ENCODE results near the gene KANSL3. TPM values are rescaled to one million over a fixed set of nuclear protein-coding genes. Genes with fewer than 3 reads are reported as not detected.

The KANSL3 gene
- total RNA-seq, 1 donor from 2014 or later: 32.5 TPM

- H3K4me3 Mint-ChIP-seq (ENCODE audit: unreplicated experiment): no peak overlapping the region
- H3K36me3 Mint-ChIP-seq (ENCODE audit: unreplicated experiment): no peaks in the 10 kb centered on the region
- TF ChIP-seq CTCF (IDR thresholded peaks at IDR 0.05; ENCODE audit: partially characterized antibody, unreplicated experiment): no peak
- no peaks in the 10 kb centered on the region for H3K9me3 Mint-ChIP-seq (ENCODE audit: unreplicated experiment)
- H3K27ac Mint-ChIP-seq (ENCODE audit: unreplicated experiment): no peak overlapping the region
- H3K4me1 Mint-ChIP-seq (ENCODE audit: low read depth, unreplicated experiment): no peaks in the 10 kb centered on the region
- DNase-seq: no peak
- no peaks in the 10 kb centered on the region for H3K27me3 Mint-ChIP-seq (ENCODE audit: unreplicated experiment)
Observed at GRCh38 chr2:96599941-96600340, 38.2 kb downstream of the KANSL3 start.

- Mint-ChIP-seq H3K27me3 (ENCODE audit: unreplicated experiment) (no peaks in the 10 kb centered on the region), H3K27ac (ENCODE audit: unreplicated experiment) (no peak overlapping the region), H3K4me3 (ENCODE audit: unreplicated experiment) (no peak overlapping the region), H3K36me3 (ENCODE audit: unreplicated experiment) (no peaks in the 10 kb centered on the region), H3K9me3 (ENCODE audit: unreplicated experiment) (no peaks in the 10 kb centered on the region), H3K4me1 (ENCODE audit: low read depth, unreplicated experiment) (no peaks in the 10 kb centered on the region)
- DNase-seq: no peak
- TF ChIP-seq CTCF (IDR thresholded peaks at IDR 0.05; ENCODE audit: partially characterized antibody, unreplicated experiment): no peak
Observed at GRCh38 chr2:96596596-96596995, 41.5 kb downstream of the KANSL3 start.

- no peaks in the 10 kb centered on the region for H3K36me3 Mint-ChIP-seq (ENCODE audit: unreplicated experiment)
Observed at GRCh38 chr2:96594691-96595152, 43.4 kb downstream of the KANSL3 start.

DNA sequence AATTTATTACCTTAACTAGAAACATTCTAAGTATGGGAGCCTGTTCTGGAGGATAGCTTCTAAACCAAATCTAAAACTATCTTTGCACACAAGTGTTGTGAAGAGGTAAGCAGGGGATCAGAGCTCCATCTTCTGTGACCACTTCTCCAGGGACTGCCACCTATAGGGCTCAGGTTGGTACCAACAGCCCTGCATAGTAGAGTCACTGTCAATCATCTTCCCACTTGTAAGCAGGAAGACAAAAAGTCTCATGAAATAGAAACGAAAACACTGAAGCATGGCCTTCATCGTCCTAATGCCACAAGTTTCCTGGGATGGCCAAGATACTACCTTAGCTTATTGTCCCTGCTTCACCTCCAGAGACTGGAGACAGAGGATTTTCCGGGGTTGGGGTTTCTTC lies 43.8 kb downstream of the KANSL3 start:
- Mint-ChIP-seq H3K4me3 (ENCODE audit: unreplicated experiment) (no peak overlapping the region), H3K36me3 (ENCODE audit: unreplicated experiment) (no peaks in the 10 kb centered on the region), H3K4me1 (ENCODE audit: low read depth, unreplicated experiment) (no peaks in the 10 kb centered on the region), H3K27ac (ENCODE audit: unreplicated experiment) (no peak overlapping the region), H3K27me3 (ENCODE audit: unreplicated experiment) (no peaks in the 10 kb centered on the region), H3K9me3 (ENCODE audit: unreplicated experiment) (no peaks in the 10 kb centered on the region)
- DNase-seq: no peak
- no peak for TF ChIP-seq CTCF (IDR thresholded peaks at IDR 0.05; ENCODE audit: partially characterized antibody, unreplicated experiment)

More at GRCh38 chr2:96594691-96595152, 43.4 kb downstream of the KANSL3 start:
- H3K9me3 Mint-ChIP-seq (ENCODE audit: unreplicated experiment): no peaks in the 10 kb centered on the region
- no peak for TF ChIP-seq CTCF (IDR thresholded peaks at IDR 0.05; ENCODE audit: partially characterized antibody, unreplicated experiment)
- H3K27me3 Mint-ChIP-seq (ENCODE audit: unreplicated experiment): no peaks in the 10 kb centered on the region
- no peaks in the 10 kb centered on the region for H3K4me1 Mint-ChIP-seq (ENCODE audit: low read depth, unreplicated experiment)
- no peak overlapping the region for H3K4me3 Mint-ChIP-seq (ENCODE audit: unreplicated experiment)
- no peak overlapping the region for H3K27ac Mint-ChIP-seq (ENCODE audit: unreplicated experiment)
- DNase-seq: no peak

DNA sequence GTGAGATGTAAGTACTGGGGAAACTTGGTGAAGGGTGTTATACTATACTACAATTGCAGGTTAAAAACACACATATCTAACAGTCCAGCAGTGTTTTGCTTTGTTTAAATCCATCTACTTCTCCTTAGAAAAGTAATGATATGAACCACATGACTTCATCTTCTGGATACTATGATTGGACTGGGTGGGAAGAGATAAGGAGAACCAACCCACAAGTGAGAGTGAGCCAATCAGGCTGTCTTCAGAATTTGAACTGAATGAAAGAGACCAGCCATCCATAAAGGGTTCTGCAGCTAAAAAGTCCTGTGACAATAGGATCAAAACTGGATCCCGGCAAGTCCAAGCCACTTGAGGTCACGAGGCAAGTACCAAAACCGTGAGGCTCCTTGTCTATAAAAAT lies 46.6 kb downstream of the KANSL3 start:
- Mint-ChIP-seq H3K4me1 (ENCODE audit: low read depth, unreplicated experiment) (no peaks in the 10 kb centered on the region), H3K27ac (ENCODE audit: unreplicated experiment) (no peak overlapping the region), H3K4me3 (ENCODE audit: unreplicated experiment) (no peak overlapping the region), H3K36me3 (ENCODE audit: unreplicated experiment) (no peaks in the 10 kb centered on the region), H3K9me3 (ENCODE audit: unreplicated experiment) (no peaks in the 10 kb centered on the region), H3K27me3 (ENCODE audit: unreplicated experiment) (no peaks in the 10 kb centered on the region)
- DNase-seq: no peak
- no peak for TF ChIP-seq CTCF (IDR thresholded peaks at IDR 0.05; ENCODE audit: partially characterized antibody, unreplicated experiment)
